Astrocyte of the cerebellum (primary cell): Measurements from ENCODE around the gene ZNF576.
"Not testable (repeated sequence)": the region's sequence is repeated elsewhere in the genome, so short reads cannot be mapped to it uniquely, and the experiment has no call there.

Experiments used
- DNase-seq: peaks from one replicate; pipeline ENCODE4 v3.0.0-alpha.2; 2011; ENCODE audit warnings: low read depth
- H3K4me3 ChIP-seq: 2 replicates; pipeline ENCODE4 v1.5.1; 2011; ENCODE audit warnings: mild to moderate bottlenecking, low read depth, low read length, moderate library complexity
- in situ Hi-C: cut with HindIII; loops from 2 replicates; pipeline ENCODE4 v1.10.0; 2017; ENCODE audit warnings: low sequenced_read_pairs
- TF ChIP-seq, protein P1 (sequence below): IDR thresholded peaks from 2 replicates; pipeline ENCODE4 v1.5.1; 2012; ENCODE audit warnings: low read length, low read depth, moderate library complexity, mild to moderate bottlenecking; ENCODE audit errors: missing control alignments

The ZNF576 gene

GRCh38 chr19:43648633-43649032 lies 52.2 kb downstream of the ZNF576 start:
- no peak overlapping the region for H3K4me3 ChIP-seq
- in situ Hi-C loops, result no loop called here
- TF ChIP-seq, protein P1, sequence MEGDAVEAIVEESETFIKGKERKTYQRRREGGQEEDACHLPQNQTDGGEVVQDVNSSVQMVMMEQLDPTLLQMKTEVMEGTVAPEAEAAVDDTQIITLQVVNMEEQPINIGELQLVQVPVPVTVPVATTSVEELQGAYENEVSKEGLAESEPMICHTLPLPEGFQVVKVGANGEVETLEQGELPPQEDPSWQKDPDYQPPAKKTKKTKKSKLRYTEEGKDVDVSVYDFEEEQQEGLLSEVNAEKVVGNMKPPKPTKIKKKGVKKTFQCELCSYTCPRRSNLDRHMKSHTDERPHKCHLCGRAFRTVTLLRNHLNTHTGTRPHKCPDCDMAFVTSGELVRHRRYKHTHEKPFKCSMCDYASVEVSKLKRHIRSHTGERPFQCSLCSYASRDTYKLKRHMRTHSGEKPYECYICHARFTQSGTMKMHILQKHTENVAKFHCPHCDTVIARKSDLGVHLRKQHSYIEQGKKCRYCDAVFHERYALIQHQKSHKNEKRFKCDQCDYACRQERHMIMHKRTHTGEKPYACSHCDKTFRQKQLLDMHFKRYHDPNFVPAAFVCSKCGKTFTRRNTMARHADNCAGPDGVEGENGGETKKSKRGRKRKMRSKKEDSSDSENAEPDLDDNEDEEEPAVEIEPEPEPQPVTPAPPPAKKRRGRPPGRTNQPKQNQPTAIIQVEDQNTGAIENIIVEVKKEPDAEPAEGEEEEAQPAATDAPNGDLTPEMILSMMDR, result no peak
- DNase-seq, result no peak

DNA sequence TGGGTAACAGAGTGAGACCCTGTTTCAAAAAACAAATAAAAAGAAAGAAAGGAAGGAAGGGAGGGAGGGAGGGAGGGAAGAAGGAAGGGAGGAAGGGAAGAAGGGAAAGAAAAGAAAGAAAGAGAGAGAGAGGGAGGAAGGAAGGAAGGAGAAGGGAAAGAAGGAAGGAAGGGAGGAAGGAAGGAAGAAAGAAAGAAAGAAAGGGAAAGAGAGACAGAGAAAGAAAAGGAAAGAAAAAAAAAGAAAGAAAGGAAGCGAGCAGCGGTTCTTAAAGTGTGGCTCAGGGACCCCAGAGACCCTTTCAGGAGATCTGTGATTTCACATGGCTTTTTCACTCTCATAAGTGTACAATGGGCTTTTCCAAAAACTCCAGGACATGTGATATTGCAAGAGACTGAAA lies 53.1 kb downstream of the ZNF576 start:
- TF ChIP-seq, protein P1, result no peak
- in situ Hi-C loops, result no loop called here
- no peak for DNase-seq
- no peak overlapping the region for H3K4me3 ChIP-seq

DNA sequence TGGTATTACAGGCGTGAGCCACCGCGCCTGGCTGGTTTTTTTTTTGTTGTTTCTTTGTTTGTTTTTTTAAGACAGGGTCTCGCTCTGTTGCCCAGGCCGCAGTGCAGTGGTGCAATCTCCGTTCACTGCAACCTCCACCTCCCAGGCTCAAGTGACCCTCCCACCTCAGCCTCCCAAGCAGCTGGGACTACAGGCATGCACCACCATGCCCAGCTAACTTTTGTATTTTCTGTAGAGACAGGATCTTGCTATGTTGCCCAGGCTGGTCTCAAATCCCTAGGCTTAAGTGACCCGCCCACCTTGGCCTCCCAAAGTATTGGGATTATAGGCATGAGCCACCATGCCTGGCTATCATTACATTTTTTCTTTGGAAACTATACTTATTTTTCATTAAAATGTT lies 53.9 kb downstream of the ZNF576 start:
- in situ Hi-C loops, DNase-seq, H3K4me3 ChIP-seq: not testable (repeated sequence)
